ENCODE results near the gene PLA2R1.

PLA2R1 gene

DNA sequence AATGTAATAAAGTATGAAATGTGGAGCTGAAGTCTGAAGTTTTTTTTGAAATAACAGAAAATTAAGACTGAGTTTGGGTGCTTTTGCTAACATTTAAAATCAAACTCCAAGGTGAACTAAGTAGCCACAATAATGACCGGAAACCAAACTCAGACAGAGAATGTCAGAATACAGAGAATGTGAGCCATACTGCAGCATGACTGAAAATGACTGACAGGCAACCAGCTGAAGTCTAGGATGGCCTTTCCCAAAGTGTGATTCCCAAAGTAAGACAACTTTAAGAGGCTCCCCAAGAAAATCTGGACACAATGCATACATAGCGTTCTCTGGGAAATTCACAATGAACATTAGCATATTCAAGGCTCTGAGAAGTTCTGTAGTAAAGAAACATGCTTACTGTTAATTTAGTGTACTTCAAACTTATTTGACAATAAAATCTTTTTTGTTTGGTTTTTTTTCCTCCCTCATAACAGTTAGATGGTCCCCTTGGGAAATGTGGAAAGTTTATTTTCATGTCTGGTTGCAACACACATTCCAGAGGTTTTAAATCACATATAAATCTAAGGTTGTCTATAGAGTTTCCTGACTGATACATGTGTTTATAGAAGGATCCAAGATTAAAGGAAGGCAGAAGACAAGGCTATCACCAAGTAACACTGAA is 28.6 kb downstream of the PLA2R1 start:
- no peak for DNase-seq (ENCODE audit: low read depth)

DNA sequence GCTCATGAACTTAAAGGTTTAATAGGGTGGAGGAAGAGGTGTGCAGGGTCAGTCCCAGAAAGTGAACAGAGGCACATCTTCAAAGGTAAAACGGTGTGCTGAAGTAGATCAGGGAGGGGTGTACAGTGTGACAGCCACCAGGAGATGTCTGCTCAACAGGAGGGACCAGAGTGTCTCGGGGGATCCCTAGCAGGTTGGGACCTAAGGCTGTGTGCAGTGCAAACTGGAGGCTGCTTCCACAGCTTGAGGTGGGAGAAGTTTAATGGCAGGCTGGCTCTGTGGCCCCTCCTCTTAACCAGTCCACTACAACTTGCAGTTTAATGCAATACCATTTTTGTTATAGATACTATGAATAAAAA is 33.2 kb downstream of the PLA2R1 start:
- no peak for DNase-seq (ENCODE audit: low read depth)

DNA sequence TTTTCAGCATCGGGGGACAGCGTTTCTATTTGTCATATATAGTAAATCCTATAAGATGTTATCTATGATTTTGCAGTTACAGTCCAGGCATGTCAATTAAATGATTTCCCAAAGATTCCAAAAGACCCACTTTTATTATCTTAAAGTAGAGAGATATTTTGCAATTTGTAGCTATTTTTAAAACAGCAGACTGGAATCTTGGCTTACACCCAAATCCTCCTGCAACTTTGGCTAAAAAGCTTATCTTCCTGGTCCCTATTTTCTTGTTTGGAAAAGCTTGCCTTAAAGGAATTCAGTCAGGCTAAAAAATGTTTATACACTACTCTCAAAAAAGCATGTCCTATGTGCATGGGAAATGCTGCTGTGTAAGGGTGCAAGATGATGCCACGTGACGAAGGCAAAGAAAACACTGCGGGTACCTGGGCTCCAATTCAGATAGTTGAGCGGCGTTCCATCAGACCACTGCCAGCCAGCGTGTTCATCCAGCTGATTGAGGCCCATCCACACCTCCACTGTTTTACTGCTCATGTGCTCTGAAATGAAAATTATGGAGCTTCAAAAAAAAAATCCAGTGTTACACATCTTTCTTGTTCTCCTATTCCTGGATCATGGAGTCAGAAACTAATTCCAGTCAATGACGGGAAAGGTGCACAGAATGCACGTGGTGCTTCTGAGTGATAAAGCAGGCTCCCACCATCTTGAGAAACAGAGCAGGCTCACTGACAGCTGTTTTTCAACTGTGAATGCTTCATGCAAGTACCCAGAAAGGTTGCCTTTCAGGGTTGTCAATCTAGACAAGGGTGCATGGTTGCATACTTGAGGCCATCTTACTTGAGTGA is 33.8 kb downstream of the PLA2R1 start:
- no peak for DNase-seq (ENCODE audit: low read depth)

- no peak for DNase-seq (ENCODE audit: low read depth)
These were observed 40.3 kb downstream of the PLA2R1 start for GRCh38 chr2:160022162-160022561.

DNA sequence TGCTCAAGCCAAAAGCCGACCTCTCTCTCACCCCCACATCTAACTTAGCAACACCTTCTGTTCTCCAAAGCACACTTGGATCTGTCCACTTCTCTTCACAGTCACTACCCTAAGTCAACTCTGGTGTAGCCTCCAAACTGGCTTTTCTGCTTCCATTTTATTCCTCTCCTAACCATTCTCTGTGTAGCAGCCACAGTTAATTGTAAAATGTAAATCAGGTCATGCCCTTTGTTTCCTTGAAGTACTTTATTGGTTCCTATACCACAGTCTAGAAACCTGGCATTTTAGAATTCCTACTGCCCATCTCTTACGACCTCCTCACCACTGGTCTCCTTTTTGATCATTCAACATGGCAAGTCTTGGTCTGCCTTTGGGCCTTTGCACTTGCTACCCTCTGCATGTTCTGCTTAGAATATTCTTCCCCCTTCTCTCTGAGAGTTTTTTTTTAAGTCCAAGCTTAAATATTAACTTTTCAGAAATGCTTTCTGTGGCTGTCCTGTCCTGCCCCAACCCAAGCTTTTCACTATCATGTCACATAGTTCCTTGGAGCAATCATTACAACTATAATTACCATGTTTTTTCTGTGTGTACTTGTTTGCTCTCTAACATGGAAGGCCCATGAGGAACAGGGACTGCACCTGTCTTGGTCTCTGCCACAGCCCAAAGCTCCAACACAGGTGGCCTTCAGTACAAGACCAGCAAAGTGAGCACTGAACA is 42.9 kb downstream of the PLA2R1 start:
- no peak for DNase-seq (ENCODE audit: low read depth)

- DNase-seq (ENCODE audit: low read depth), result no peak
These were observed 46.7 kb downstream of the PLA2R1 start for GRCh38 chr2:160015746-160016145.

DNA sequence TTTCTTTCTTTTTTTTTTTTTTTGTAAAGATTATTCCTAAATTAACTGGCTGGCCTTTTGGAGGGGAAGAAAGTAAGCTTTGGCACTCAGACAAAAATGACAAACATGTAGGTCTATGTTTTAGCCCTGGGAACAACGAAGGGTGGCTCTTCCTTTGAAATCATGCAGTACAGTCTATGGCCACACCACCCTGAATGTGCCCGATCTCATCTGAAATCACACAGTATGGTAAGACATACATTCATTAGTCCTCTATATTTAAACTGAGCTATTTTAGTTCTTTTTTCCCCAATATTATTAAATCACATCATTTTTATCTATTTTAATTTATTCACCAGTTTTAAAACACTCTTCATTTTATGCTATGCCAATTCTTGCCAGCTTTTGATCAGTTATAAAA is 48.2 kb downstream of the PLA2R1 start:
- no peak for DNase-seq (ENCODE audit: low read depth)

DNA sequence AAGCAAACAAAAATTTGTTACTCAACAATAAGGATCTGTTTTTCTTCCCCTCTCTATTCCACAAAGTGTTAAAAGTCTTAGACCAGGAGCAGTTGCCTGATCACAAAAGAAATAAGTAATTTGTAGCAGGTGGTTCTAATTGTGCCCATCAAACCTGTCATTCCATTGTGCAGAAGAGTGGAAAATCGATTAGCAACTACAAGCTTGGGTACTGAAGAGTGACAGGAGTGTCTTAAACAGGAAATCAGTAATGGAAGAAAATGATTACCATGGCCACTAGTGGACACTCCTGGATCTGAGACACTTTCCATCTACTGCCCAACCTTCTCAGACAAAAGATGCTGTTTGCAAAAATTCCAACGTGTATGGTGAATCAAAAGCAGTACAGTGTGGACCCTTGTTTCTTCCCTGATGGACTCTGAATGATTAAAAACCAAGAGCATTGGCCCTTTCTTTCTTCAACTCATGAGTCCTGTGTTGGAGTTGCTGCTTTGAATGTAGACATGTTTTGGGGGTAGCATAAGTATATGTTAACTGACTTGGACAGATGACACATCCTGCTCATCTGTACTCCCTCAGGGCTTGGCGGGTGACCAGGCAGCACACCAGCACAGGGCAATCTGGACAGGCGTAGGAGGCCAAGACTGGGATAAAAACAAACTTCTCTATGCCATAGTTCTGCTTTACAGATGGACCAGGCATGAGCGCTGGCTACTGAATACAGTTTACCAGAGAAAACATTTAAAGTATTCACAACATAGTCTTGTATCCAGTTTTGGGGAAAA is 51.9 kb downstream of the PLA2R1 start:
- no peak for DNase-seq (ENCODE audit: low read depth)

GRCh38 chr2:160007111-160007510 is 55.3 kb downstream of the PLA2R1 start:
- no peak for DNase-seq (ENCODE audit: low read depth)

- DNase-seq (ENCODE audit: low read depth), result no peak
These were observed 55.9 kb downstream of the PLA2R1 start for GRCh38 chr2:160006475-160006874.

GRCh38 chr2:160005908-160006307 is 56.5 kb downstream of the PLA2R1 start:
- no peak for DNase-seq (ENCODE audit: low read depth)

- no peak for DNase-seq (ENCODE audit: low read depth)
These were observed 56.9 kb downstream of the PLA2R1 start for GRCh38 chr2:160005476-160005875.

GRCh38 chr2:159998961-159999360 is 63.5 kb downstream of the PLA2R1 start:
- no peak for DNase-seq (ENCODE audit: low read depth)

DNA sequence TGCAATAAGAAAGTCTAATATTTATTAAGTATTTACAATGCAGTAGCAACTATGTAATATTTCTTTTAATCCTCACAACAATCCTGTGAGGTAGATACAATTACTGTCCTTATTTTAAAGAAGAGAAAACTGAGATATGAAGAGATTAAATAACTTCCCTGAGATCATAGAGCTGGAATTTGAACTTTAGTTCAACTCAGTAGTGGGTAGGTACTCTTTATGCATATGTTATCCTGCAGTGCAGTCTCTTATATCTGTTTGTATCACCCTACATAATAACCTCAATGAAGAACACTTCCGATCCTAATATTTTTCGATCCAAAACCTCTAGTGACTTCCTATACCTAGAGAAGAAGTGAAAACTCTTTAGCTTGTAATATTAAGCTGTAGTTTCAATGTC is 64.2 kb downstream of the PLA2R1 start:
- no peak for DNase-seq (ENCODE audit: low read depth)

DNA sequence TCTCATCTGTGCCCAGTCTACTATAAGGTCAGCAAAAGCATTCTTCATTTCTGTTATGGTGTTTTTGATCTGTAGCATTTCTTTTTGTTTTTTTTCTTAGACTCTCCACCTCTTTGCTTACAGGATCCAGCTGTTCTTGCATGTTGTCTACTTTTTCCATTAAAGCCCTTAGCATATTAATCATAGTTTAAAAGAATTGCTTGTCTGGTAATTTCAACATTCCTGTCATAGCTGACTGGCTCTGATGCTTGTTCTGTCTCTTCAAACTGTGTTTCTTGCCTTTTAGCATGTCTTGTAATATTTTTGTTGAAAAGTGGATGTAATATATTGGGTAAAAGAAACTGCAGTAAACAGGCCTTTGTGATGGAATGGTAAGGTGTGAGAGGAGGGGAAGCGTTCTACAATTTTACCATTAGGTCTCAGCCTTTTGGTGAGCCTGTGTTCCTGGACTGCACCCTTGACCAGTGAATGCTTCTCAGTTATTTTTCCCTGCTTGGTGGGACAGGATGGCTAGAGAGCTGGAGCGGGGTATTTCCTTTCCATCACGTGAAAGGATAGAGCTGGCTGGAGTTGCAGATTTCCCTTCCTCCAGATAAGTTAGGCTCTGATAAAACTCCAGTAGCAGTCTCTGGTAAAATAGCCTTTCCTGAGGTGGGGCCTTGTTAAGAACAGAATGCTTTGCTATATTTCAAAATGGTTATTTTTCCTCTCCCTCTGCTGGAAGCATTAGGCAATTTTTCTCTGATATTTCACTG is 65.4 kb downstream of the PLA2R1 start:
- no peak for DNase-seq (ENCODE audit: low read depth)

DNA sequence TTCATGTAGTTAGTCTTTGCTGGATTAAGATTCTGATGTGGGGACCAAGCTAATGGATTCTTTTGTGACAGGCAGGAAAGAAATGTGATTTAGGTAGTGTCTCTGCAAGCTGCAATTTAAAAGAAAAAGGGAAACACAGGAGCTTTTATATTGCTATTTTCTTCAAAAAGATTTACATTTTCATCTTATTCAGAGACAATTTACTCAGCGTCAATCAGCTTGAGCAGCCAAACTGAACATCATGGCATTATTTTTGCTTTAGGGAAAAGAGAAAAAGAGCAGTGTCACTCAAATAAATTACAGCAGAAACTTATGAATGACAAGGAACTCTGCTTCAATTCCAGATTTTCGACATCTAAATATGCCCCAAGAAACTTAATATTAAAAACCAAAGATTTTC is 67.4 kb downstream of the PLA2R1 start:
- DNase-seq (ENCODE audit: low read depth), result no peak

GRCh38 chr2:159989249-159989648 is 73.2 kb downstream of the PLA2R1 start:
- DNase-seq (ENCODE audit: low read depth), result no peak

DNA sequence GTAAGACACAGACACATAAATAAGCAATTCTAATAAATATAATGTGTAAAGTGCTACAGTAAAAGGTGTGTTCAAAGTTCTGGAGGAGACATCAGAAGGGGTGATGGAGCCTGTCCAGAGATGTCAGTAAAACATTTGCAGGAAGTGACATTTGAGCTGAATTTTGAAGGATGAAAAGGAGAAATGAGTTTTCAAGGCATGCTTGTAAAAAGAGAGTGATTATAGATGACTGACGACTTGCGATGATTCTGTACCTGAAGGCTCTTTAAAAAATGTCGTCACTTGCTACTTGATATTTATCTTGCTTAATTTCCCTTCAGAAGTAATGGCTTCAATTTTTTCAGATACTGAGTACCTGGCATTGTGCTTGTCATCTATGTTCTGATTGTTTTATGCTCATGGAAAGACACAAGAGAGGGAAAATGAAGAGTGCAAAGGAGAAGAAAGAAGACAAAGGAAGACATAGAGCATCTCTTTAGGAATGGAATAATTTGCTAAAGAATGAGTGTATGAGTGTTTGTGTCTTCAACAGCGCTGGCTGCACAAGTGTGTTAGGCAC is 73.9 kb downstream of the PLA2R1 start:
- DNase-seq (ENCODE audit: low read depth), result no peak

DNA sequence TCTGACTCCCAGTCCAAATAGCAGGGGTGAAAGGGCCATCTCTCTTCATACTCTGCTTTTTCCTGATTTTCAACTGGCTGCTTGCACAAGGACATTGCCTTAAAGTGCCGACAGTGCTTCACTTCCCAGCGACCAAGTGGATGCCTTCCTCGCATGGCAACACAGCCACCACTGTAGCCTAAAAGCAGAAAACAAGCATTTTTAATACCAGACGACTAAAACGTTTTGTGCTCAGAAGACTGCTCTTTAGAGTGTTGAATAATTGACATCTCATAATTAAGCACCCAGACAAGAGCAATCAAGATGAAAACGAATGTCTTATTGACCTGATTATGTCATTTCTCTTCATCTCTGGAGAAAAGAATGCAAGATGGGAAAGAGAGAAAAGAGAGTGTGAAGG is 75.2 kb downstream of the PLA2R1 start:
- no peak for DNase-seq (ENCODE audit: low read depth)

GRCh38 chr2:159985656-159986055 is 76.8 kb downstream of the PLA2R1 start:
- no peak for DNase-seq (ENCODE audit: low read depth)

DNA sequence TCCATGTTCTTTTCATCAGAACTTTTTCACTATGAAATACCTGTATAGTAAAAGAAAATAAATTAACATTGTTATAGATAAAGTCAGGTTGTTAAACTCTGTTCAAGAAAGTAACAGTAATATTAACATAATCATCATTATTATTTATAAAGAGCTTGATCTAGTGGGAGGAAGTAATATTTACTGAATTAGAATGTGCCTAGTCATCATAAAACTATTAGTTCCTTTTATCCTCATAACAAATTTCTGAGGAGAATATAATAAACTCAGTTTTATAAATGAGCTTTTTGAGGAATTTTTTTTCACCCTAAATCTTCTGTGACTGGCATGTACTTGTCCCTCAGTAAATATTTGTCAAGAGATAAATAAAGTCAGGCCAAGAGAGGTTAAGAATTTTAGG is 78.4 kb downstream of the PLA2R1 start:
- DNase-seq (ENCODE audit: low read depth), result no peak

All from stimulated activated CD8-positive, alpha-beta memory T cell treated with anti-CD3 and anti-CD28 coated beads, Interleukin-7, amount 100 ng/mL, for 24 hours (primary cell).